ENCODE data around the gene BBS12. TPM values are rescaled to one million over a fixed set of nuclear protein-coding genes. Genes with fewer than 3 reads are reported as not detected.

Gene BBS12
- total RNA-seq, 1 donor from 2014 or later, result 2.5 TPM

- H3K27me3 ChIP-seq (ENCODE audit: control insufficient read depth, insufficient read depth, low read length), result no peaks in the 10 kb centered on the region
- peak; percentile 71 for DNase-seq (ENCODE audit: low read depth)
- no peaks in the 10 kb centered on the region for H3K36me3 ChIP-seq (ENCODE audit: control insufficient read depth, insufficient read depth, low read length)
- no peak overlapping the region for H3K4me3 ChIP-seq (ENCODE audit: low read depth, low read length)
- no peak for TF ChIP-seq CTCF (IDR thresholded peaks at IDR 0.05; ENCODE audit: insufficient read depth, low read length, poor library complexity, severe bottlenecking)
Measured at GRCh38 chr4:122765692-122766352, 33.3 kb downstream of the BBS12 start.

- H3K4me3 ChIP-seq (ENCODE audit: low read depth, low read length), result no peak overlapping the region
- no peak for TF ChIP-seq CTCF (IDR thresholded peaks at IDR 0.05; ENCODE audit: insufficient read depth, low read length, poor library complexity, severe bottlenecking)
- no peaks in the 10 kb centered on the region for H3K27me3 ChIP-seq (ENCODE audit: control insufficient read depth, insufficient read depth, low read length)
- DNase-seq (ENCODE audit: low read depth), result no peak
- no peaks in the 10 kb centered on the region for H3K36me3 ChIP-seq (ENCODE audit: control insufficient read depth, insufficient read depth, low read length)
Measured at GRCh38 chr4:122766353-122766705, 33.8 kb downstream of the BBS12 start.

GRCh38 chr4:122766950-122767349 lies 34.4 kb downstream of the BBS12 start:
- H3K4me3 ChIP-seq (ENCODE audit: low read depth, low read length), result no peak overlapping the region
- H3K36me3 ChIP-seq (ENCODE audit: control insufficient read depth, insufficient read depth, low read length), result no peaks in the 10 kb centered on the region
- no peaks in the 10 kb centered on the region for H3K27me3 ChIP-seq (ENCODE audit: control insufficient read depth, insufficient read depth, low read length)
- no peak for TF ChIP-seq CTCF (IDR thresholded peaks at IDR 0.05; ENCODE audit: insufficient read depth, low read length, poor library complexity, severe bottlenecking)
- no peak for DNase-seq (ENCODE audit: low read depth)

GRCh38 chr4:122771724-122772123 lies 39.2 kb downstream of the BBS12 start:
- Histone ChIP-seq H3K27me3 (ENCODE audit: control insufficient read depth, insufficient read depth, low read length) (no peaks in the 10 kb centered on the region), H3K36me3 (ENCODE audit: control insufficient read depth, insufficient read depth, low read length) (no peaks in the 10 kb centered on the region), H3K4me3 (ENCODE audit: low read depth, low read length) (no peak overlapping the region)
- no peak for DNase-seq (ENCODE audit: low read depth)
- no peak for TF ChIP-seq CTCF (IDR thresholded peaks at IDR 0.05; ENCODE audit: insufficient read depth, low read length, poor library complexity, severe bottlenecking)

- no peak for TF ChIP-seq CTCF (IDR thresholded peaks at IDR 0.05; ENCODE audit: insufficient read depth, low read length, poor library complexity, severe bottlenecking)
- Histone ChIP-seq H3K4me3 (ENCODE audit: low read depth, low read length) (no peak overlapping the region), H3K27me3 (ENCODE audit: control insufficient read depth, insufficient read depth, low read length) (no peaks in the 10 kb centered on the region), H3K36me3 (ENCODE audit: control insufficient read depth, insufficient read depth, low read length) (no peaks in the 10 kb centered on the region)
- no peak for DNase-seq (ENCODE audit: low read depth)
Measured at GRCh38 chr4:122772311-122772710, 39.8 kb downstream of the BBS12 start.

GRCh38 chr4:122772986-122773385 lies 40.5 kb downstream of the BBS12 start:
- no peak for DNase-seq (ENCODE audit: low read depth)
- no peaks in the 10 kb centered on the region for H3K36me3 ChIP-seq (ENCODE audit: control insufficient read depth, insufficient read depth, low read length)
- H3K27me3 ChIP-seq (ENCODE audit: control insufficient read depth, insufficient read depth, low read length), result no peaks in the 10 kb centered on the region
- TF ChIP-seq CTCF (IDR thresholded peaks at IDR 0.05; ENCODE audit: insufficient read depth, low read length, poor library complexity, severe bottlenecking), result no peak
- H3K4me3 ChIP-seq (ENCODE audit: low read depth, low read length), result no peak overlapping the region
